Suppressor macrophage treated with lipopolysaccharide for 1 hour (primary cell): ENCODE data around the gene CST3.
"Not testable (repeated sequence)": the region's sequence is repeated elsewhere in the genome, so short reads cannot be mapped to it uniquely, and the experiment has no call there.

ENCODE experiments used
- DNase-seq, 3 donors: peaks; one replicate each; pipeline ENCODE4 v3.0.0-alpha.2; 2020 to 2022

The CST3 gene

DNA sequence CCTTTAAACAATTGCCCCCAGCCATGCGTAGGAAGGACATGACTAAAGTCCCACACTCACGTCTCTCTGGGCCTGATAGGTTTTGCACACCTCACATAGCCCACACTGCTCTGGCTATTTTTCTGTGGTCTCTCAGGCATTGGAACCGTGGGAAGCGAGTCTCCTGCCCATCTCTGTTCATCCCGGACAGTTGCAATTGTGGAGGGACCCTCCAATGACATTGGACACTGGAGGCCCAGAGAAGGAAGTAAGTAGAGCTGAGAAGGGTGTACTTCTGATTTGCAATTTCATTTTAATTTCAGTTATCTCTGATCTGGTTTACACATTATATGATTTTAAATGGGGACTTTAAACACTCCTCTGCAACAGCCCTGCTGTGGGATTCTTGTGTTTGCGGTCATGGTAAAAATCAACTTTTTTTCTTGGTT is 23.3 kb upstream of the CST3 start:
- no peak for DNase-seq

DNA sequence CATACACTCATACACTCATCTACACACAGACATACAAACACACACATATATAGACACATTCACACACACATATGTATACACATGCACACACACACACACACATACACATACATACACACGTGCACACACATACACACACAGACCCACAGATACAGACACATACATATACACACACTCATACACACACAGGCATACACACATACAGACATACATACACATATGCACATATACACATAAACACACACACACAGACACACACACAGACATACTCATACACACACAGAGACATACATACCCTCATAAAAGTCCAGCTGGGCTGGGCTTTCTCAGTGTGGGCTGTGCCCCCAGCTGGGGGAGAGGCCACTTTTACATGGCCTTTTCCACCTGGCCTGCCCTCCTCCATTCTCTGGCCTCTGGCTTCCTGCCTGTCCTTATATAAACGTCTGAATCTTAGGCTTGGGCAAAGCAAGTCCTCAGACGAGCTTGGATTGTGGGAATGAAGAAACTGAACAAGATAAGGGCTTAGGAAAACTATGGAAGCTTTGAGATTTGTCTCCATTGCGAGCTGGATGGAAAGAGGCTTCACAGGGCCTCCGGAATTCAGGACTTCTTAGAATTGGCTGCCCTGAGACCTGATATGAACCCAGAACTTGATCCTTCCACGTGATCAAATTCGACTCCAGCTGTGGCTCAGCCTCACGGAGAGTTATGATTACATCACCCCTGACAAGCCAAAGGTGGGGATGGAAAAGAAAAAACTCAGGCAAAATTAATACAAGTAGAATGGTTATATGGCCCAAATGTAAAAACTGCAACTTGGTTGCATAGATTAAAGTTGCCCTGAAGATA is 22.5 kb upstream of the CST3 start:
- DNase-seq: no peak

DNA sequence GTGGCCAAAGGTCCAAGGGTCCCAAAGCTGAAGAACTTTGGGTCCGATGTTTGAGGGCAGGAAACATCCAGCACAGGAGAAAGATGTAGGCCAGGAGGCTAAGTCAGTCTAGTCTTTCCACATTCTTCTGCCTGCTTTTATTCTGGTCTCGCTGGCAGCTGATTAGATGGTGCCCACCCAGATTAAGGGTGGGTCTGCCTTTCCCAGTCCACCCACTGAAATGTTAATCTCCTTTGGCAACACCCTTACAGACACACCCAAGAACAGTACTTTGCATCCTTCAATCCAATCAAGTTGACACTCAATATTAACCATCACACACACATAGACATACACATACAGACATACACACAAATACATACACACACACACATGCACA is 21.8 kb upstream of the CST3 start:
- not testable (repeated sequence) for DNase-seq

DNA sequence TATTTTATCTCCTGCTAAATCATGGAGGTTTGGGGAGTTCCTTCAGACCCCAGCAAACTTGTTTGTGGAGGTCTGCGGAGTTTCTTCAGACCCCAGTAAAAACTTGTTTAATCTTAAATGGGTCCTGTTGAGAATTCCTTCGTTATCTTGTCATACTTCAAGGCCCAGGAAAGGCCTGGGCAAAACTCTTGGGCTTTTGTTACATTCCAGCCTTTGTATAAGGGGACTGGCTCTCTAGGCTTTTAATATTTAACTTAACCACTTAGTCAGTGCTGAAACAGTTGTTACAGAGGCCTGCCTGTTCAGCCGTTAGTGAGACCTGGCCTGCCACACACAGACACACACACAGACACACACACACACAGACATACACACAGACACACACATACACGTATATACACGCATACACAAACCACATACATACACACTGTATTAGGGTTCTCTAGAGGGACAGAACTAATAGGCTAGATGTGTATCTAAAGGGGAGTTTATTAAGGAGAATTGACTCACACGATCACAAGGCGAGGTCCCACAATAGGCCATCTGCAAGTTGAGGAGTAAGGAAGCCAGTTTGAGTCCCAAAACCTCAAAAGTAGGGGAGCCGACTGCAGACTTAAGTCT is 21.3 kb upstream of the CST3 start:
- no peak for DNase-seq

DNA sequence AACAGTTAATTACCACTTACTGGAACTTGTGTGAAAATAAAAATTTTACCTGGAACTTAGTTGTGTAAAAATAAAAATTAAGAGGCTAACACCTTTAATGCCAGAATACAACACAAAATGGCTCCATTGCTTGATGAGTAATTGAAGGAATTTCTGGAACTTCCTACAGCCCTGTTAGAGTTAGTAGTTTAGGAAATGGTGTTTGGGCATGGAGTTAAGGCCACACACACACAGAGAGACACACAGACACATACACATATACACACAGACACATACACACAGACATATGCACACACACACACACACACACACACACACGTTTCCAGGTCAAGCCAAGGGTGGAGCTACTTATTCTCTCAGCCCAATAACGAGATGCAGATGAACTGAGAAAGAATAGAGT is 20.6 kb upstream of the CST3 start:
- DNase-seq: no peak

DNA sequence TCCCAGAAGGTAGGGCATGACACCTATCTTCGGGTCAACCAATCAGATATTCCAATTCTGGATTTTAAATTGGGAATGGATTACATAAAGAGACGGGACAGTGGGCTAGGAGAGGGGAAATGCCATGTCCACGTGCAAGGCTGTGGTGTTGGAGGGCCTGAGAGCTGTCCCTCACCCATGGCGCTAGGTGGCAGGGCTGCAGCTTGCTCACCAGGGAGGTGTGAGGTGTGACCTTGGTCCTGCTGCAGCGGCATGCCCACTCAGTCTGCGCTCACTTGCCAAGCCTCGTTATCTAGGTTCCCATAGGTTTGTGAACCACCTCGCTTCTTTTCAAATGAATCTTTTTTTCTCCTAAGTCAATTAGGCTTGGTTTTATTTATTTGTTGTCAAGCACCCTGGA is 19.4 kb upstream of the CST3 start:
- DNase-seq: no peak

DNA sequence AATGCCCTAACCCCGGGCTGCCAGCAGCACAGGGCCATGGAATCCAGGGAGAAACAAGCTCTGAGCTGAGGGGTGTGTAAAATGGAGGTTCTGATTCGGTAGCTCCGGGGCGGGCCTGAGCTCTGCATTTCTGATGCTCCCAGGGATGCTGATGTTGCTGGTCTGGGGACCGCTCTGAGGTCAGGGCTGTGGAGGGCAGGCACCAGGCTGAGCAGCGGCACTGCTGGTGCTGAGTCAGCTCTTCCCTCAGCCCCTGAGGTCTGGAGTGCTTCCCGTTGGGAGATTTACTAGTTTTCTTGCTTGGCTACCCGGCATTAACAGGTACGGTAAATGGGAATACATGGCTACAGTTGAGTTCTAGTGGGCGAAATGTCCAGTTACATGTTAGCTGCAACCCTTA is 18.6 kb upstream of the CST3 start:
- no peak for DNase-seq

DNA sequence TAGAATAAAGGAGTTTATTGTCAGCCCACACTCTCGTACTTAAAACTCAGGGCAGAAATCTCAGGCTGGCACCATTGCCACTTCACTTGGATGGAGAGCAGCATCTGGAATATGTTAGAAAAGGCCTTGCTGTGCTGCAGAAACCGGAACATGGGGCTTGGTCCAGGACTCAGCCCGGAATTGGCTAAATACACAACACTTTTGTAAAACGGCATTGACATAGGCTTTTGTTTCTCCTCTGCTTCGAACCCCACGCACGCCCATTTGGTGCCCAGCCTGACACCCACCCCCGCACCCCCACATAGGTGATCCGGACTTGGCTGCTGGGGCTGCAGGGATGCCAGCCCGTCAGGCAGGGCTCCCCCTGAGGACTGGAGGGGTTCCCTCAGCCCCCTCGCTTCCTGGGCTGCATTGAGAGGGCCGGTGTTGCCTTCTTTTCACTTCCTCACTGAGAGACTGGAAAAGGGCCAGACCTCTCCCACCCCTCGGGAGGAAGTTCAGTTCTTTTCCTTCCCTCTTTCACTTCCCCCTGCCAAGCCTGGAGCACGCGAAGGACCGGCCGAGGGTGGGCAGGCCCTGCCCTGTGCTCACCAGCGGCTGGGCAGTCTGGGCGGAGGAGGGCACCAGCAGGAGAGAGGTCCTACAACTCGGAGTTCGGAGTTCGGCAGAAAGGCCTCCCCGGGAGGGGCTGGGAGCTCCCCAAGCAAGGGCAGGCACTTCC is 17.9 kb upstream of the CST3 start:
- peak; percentile 92 to 94 (median 93) for DNase-seq

DNA sequence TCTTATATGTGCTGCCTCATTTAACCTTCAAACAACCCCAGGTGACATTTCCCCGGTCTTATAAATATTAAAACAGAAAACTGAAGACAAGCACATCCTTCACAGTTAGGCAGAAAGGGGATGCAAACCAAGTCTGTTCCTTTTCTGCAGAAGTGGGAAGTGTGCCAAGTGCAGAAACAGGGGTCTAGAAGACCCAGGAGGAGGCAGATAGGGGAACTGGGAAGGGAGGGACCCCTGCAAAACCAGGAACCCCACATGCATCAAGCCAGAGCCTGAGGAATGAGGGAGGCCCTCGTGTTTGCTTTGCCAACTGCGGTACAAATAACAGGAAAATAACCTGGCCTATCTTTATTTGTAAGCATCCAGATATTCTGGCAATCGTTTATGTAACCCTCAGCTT is 17.0 kb upstream of the CST3 start:
- no peak for DNase-seq

DNA sequence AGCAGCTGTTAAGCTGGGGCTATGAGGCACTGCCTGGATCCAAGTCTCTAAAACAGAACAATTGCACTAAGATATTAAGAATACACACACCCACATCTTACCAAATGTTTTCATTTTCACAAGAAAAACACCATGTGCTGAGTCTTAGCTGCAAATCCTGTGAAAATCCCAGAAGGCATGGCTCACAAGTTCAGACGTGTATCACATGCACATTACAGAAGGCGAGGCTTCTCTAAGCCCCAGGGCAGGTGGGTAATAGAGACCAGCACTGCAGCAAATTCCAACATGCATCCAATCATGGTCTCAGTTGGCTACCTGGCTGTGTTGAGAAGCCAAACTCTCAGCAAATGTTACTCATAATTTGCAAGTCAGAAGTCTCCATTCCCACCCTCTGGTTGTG is 16.2 kb upstream of the CST3 start:
- no peak for DNase-seq

DNA sequence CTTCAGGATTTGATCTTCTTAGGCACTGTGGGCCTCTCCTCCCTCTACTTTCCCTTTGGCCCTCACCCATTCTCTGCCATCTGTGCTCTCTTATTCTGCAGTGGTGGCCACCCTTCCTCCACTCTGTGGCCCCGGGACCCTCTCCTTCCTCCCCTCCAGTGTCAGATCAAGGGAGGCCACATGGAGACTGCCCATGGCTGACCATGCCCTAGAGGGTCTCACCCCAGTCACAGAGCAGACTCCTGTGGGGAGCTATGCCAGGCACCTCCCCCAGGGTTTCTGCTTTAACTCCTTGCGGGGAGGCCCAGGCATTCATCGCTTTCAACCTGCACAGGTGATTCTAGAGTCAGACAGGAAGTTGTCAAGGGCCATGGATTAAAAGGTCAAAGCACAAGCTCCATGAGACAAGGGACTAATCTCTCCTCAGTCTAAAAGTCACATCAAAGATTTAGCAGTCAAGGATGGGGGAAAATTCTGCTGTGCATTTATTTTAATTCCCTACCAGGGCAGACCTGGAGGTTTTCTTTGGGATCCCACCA is 15.7 kb upstream of the CST3 start:
- DNase-seq: no peak

DNA sequence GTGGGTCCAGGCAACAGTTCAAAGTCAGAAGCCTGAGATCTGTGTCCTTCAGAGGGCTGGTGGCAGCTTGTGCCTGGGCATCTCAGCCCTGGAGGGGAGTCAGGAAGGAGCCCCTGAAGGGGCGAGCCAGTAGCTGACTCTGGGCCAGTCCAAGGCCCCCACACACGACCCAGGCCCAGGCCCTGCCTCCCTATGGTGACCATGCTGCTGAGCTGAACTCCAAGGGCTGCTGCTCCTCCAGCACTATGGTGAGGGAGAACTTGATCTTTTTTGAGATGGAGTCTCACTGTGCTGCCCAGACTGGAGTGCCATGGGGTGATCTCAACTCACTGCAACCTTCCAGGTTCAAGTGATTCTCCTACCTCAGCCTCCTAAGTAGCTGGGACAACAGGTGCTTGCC is 15.2 kb upstream of the CST3 start:
- DNase-seq: no peak

DNA sequence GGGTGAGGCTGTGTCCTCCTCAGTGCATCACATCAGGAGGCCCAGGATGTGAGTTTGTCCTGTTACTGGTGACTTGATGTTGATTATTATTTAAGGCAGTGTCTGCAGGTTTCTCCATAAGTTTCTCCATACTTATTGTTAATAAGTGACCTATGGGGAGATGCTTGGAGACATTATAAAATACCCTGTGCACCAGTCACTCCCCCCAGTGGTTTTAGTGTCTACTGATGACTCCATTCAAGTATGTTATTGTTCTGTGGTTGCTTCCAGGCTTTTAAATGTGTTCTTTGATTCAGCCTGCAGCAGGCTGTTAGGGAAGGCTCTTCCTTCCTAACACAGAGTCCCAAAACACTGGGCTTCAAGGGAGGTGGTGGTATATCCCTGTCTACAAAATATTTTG is 14.6 kb upstream of the CST3 start:
- no peak for DNase-seq

DNA sequence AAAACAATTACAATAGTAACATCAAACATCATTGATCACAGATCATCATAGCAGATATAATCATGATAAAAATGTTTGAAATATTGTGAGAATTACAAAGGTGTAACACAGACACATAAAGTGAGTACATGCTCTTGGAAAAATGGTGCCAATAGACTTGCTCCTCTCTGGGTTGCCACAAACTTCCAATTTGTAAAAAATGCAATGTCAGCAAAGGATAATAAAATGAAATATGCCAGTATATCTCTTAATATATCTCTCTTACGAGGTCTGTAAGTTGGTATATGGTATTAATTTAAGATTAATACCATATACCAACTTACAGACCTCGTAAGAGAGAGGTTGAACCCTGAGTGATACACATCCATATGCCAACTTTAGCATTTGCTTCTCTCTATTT is 13.4 kb upstream of the CST3 start:
- DNase-seq: no peak

DNA sequence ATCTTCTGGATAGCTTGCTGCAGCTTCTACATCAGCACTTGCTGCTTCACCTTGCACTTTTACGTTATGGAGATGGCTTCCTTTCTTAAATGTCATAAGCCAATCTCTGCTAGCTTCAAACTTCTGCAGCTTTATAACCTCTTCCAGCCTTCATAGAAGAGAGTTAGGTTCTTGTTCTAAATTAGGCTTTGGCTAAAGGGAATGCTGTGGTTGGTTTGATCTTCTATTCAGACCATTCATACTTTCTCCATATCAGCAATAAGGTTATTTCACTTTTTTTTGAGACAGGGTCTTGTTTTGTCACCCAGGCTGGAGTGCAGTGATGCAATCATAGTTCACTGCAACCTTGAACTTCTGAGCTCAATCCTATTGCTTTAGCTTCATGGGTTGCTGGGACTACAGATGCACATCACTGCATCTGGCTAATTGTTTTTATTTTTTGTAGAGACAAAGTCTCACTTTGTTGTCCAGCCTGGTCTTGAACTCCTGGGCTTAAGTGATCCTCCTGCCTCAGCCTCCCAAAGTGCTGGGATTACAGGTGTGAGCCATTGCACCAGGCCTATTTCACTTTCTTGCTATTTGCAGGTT is 12.2 kb upstream of the CST3 start:
- DNase-seq: no peak

DNA sequence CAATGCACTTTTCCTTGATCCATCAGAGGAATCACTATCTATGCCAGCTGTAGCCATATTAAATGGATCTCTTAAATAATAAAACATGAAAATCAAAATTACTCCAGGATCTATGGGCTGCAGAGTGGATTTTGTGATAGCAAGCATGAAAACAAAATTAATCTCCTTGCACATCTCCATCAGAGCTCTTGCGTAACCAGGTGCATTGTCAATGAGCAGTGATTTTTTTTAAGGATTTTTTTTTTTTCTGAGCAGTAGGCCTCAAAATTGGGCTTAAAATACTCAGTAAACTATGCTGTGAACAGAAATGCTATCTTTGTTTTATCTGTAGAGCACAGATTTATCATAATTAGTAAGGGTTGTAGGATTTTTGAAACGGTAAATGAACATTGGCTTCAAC is 11.5 kb upstream of the CST3 start:
- DNase-seq: no peak

DNA sequence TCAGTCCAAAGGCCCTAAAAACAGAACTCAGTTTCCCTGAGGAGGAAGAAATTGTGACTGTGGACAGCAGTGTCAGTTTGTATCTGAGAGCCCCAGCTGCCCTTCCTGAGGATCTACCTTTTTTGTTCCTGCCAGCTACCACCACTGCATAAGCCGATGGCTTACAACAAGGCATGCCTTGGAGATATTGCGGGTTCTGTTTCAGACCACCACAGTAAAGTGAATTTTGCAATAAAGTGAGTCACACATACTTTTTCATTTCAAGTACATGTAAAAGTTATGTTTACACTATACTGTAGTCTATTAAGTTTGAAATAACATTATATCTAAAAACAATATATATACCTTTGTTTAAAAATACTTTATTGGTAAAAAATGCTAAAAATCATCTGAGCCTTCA is 9.6 kb upstream of the CST3 start:
- no peak for DNase-seq

DNA sequence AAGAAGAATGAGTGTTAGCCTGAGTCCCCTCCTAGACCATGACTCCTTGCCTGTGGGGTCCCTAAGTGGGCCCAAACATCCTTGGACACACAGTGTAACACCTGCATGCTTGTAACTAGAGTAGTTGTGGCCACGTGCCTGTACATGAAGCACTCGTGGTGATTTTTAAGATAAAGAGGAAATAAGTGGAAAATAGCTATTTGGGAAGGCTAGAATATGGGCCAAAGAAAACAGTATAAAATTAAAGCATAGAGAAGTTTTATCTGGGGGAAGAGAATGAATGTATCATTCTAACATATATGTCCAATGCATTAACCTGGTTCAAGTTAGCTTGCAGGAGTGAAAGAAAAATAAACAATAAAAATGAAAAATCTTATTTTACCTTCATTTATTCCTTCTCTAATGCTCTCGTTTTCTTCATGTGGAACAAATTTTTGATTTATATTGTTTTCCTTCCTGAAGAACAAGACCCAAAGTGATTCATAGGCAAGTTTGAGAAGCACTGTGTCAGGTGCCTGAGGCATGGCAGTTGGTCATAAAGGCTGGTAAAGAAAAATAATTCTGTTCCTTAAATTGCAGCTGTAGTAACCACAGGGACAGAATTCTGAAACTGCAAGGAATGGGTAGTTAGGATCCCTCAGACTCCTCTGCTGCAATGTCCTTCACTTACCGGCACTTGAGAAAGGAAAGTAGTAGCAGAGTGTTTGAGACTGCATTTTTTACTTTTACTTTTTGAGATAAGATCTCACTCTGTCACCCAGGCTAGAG is 8.5 kb upstream of the CST3 start:
- peak; percentile 56 to 74 (median 72) for DNase-seq

DNA sequence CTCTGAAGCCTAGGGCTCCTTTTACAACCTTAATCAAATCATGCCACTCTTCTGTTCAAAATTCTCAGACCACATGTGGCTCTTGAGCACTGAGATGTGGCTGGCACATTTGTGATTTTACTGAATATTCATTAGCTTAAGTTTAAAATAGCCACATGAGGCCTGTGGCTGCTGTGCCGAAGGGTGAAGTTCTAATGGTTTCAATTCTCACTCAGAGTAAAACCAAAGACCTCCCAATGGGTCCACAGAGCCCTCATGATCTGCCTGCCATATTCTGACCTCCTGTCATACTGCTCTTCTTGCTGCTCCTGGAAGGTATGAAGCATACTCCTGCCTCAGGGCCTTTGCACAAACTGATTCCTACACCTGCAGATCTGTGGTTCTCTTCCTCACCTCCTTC is 7.8 kb upstream of the CST3 start:
- no peak for DNase-seq

DNA sequence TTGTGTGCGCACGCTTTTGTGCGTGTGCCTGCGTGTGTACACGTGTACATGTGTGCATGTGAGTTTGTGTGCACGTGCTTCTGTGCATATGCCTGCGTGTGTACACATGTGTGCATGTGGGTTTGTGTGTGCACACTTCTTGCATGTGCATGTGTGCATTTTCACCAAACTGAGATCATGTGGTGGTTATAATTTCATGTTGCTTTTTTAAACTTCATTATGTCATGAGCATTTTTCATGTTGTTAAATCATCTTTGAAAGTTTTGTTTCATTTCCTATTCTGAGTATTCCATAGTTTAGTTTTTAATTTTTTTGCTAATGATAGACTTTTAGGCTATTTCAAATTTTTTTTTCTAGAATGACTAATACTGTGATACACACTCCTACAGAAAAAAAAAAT is 6.4 kb upstream of the CST3 start:
- peak in 2 of 3 donors; percentile 64 to 76 for DNase-seq

DNA sequence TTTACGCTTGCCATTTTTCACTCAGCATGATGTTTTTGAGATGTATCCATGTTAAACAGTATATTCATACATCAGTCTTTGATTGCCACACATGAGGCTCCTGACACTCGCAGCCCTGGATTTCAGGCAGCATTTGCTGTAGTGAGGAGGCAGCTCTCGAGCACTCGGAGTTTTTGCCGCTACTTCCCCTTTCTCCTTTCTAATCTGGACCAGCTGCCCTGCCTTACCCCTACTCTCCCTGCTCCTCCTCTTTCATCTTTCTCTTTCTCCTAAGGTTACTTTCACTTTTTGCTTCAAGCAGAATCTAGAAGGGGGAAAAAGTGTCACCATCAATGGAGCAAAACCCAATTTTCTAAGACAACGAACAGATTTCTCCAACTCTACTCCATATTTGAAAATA is 5.9 kb upstream of the CST3 start:
- DNase-seq: peak; percentile 76 to 77 (median 77)

DNA sequence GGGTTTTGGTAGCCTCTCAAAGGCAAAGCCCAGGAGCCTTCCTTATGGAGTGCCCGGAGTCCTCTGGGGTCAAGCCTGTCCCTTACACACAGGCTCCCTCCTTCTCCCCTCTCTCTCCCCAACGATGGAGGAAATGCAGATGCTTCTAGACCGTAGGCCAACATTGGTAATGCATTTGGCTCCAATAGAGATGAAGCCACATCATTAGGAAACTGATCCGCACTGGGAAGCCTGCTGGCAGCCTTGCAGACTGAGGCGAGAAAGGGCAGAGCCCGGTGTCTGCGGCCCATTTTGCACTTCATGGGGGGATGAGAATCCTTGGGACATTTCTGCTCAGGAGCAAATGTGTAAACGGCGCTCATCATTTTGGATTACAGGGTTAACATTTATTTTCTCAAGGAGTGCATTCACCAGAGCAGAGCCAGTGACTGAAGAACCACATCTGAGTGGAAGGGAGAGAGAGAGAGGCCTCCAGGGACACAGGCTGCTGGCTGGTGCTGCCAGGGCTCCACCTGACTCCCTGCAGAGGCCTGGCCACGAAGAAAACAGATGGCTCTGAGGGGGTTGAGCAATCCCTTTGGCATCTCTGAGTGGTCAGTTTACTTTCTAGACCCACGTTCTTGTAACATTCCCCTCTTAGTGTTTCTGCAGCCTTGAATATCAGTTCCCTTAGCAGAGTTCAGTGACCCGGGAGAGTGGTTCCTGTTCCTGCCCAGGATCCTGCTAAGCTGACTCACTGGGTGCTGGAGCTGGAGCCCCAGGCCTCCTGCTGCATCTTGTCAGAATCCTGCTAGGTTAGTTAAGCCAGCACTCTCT is 4.4 kb upstream of the CST3 start:
- peak; percentile 75 to 81 (median 80) for DNase-seq
